PC-3 (cell line): ENCODE measurements around the gene EYS.

Source experiments
- CTCF ChIP-seq: fragments of 300-600 bp; sonication (generic); conservative IDR thresholded peaks from 2 replicates; pipeline ENCODE4 v1.5.1; 2017; ENCODE audit warnings: antibody characterized with exemption, low read depth, mild to moderate bottlenecking, low read length
- EZH2 ChIP-seq: fragments of 300-600 bp; sonication (generic); IDR thresholded peaks from one replicate; pipeline ENCODE4 v1.6.1; 2017; ENCODE audit warnings: antibody characterized with exemption, mild to moderate bottlenecking, low read length; ENCODE audit not compliant: unreplicated experiment
- EZH2phosphoT487 ChIP-seq: fragments of 300-600 bp; sonication (generic); IDR thresholded peaks from 2 replicates; pipeline ENCODE4 v1.6.1; 2018; ENCODE audit warnings: mild to moderate bottlenecking, antibody characterized with exemption, low read length, borderline replicate concordance

DNA sequence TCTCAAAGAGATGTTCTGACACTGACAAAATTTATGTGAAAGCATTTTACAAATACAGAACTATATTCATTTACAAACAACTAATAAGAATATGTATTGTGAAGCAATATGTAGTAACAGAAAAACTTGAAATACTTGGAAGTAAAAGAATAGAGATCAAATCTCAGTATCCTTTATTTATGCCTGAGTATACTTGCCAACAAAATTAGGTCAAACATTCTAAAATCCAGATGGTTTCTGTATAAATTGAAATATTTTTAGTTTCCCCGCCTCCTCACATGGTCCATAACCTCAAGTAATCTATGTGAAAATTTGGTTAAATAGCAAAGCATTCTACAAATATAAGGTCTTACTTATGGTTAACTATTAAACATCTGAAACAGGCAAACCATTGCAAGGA is 545.4 kb downstream of the EYS start:
- TF ChIP-seq CTCF (no peak), EZH2phosphoT487 (no peak), EZH2 (no peak)
